ENCODE results near the gene TBC1D7. TPM values are rescaled to one million over a fixed set of nuclear protein-coding genes. Genes with fewer than 3 reads are reported as not detected.

Gene TBC1D7
- total and polyA plus RNA-seq, 8 donors: 18.3 to 38.8 (median 33.6) TPM

- no peak overlapping the region for H3K27ac ChIP-seq
- H3K27me3 ChIP-seq: no peaks in the 10 kb centered on the region
- H3K4me1 ChIP-seq: peaks cover 10 to 35% of the 10 kb centered on the region in 2 donors
- H3K9me3 ChIP-seq: no peaks in the 10 kb centered on the region
- H3K36me3 ChIP-seq: peaks cover 0 to 44% of the 10 kb centered on the region in 2 donors
- H3K4me3 ChIP-seq: no peak overlapping the region
- ATAC-seq (no peak), DNase-seq (no peak)
- intact Hi-C loops (cut with DNase I): no loop called here
- TF ChIP-seq, protein P1, sequence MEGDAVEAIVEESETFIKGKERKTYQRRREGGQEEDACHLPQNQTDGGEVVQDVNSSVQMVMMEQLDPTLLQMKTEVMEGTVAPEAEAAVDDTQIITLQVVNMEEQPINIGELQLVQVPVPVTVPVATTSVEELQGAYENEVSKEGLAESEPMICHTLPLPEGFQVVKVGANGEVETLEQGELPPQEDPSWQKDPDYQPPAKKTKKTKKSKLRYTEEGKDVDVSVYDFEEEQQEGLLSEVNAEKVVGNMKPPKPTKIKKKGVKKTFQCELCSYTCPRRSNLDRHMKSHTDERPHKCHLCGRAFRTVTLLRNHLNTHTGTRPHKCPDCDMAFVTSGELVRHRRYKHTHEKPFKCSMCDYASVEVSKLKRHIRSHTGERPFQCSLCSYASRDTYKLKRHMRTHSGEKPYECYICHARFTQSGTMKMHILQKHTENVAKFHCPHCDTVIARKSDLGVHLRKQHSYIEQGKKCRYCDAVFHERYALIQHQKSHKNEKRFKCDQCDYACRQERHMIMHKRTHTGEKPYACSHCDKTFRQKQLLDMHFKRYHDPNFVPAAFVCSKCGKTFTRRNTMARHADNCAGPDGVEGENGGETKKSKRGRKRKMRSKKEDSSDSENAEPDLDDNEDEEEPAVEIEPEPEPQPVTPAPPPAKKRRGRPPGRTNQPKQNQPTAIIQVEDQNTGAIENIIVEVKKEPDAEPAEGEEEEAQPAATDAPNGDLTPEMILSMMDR (IDR thresholded peaks at IDR 0.05): no peak
These were observed 27.4 kb downstream of the TBC1D7 start for GRCh38 chr6:13300643-13301590.

DNA sequence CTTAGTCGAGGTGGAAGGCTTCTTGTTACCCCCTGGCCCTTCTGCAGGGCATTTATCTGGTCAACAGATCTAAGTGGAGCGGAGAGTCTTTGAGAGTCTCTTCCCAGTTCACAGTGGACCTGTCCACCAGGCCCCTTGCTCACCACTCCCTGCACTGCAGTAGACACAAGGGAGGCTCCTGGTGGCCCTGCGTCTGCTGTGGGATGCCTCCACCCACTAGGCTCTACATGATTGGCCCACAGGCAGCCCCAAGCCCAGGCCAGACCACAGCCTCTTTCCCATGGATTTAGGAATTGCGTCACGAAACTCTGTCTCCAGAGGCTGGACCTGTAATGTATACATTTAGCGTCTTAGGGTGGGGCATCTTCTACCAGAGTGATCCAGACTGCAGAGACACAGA is 28.4 kb downstream of the TBC1D7 start:
- ATAC-seq (no peak), DNase-seq (no peak)
- peaks cover 10 to 37% of the 10 kb centered on the region in 2 donors for H3K4me1 ChIP-seq
- peaks cover 0 to 44% of the 10 kb centered on the region in 2 donors for H3K36me3 ChIP-seq
- TF ChIP-seq, protein P1 (IDR thresholded peaks at IDR 0.05): no peak
- H3K27ac ChIP-seq: no peak overlapping the region
- no peaks in the 10 kb centered on the region for H3K27me3 ChIP-seq
- intact Hi-C loops (cut with DNase I): no loop called here
- no peak overlapping the region for H3K4me3 ChIP-seq
- H3K9me3 ChIP-seq: no peaks in the 10 kb centered on the region

DNA sequence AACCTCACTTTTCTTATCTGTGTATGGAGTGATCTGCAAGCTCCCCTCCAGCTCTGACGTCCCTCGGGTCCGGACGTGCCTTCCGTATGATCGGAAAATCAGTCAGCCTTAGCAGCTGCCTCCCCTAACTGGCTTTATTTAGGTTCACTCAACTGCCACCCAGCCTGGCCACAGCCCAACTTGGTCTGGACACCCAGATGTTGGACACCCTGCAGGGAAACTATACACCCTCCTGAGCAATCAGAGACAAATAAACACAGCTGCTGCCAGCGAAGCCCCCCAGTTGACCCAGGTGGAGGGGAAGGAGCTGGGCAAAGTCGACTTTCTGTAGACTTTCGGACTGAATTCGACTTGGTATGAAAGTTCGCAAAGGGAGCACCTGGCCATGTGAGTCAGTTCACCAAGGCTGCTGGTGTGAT is 28.9 kb downstream of the TBC1D7 start:
- DNase-seq (no peak), ATAC-seq (no peak)
- H3K36me3 ChIP-seq: peaks cover 0 to 44% of the 10 kb centered on the region in 2 donors
- H3K9me3 ChIP-seq: no peaks in the 10 kb centered on the region
- TF ChIP-seq, protein P1 (IDR thresholded peaks at IDR 0.05): no peak
- H3K27ac ChIP-seq: no peak overlapping the region
- peaks cover 10 to 36% of the 10 kb centered on the region in 2 donors for H3K4me1 ChIP-seq
- H3K4me3 ChIP-seq: no peak overlapping the region
- intact Hi-C loops (cut with DNase I): no loop called here
- no peaks in the 10 kb centered on the region for H3K27me3 ChIP-seq

- H3K4me3 ChIP-seq: no peak overlapping the region
- H3K9me3 ChIP-seq: no peaks in the 10 kb centered on the region
- no peak for ATAC-seq
- H3K27me3 ChIP-seq: no peaks in the 10 kb centered on the region
- H3K4me1 ChIP-seq: peaks cover 4 to 27% of the 10 kb centered on the region in 2 donors
- H3K36me3 ChIP-seq: peaks cover 0 to 51% of the 10 kb centered on the region in 2 donors
- H3K27ac ChIP-seq: no peak overlapping the region
- TF ChIP-seq, protein P1 (IDR thresholded peaks at IDR 0.05): no peak
- no peak for DNase-seq
- intact Hi-C loops (cut with DNase I): no loop called here
These were observed 29.9 kb downstream of the TBC1D7 start for GRCh38 chr6:13298446-13298845.

GRCh38 chr6:13297391-13297790 is 30.9 kb downstream of the TBC1D7 start:
- Histone ChIP-seq H3K9me3 (no peaks in the 10 kb centered on the region), H3K27ac (no peak overlapping the region), H3K4me3 (no peak overlapping the region), H3K27me3 (no peaks in the 10 kb centered on the region), H3K36me3 (peaks cover 0 to 61% of the 10 kb centered on the region in 2 donors), H3K4me1 (peaks cover 0 to 16% of the 10 kb centered on the region in 2 donors)
- intact Hi-C loops (cut with DNase I): no loop called here
- ATAC-seq: no peak
- TF ChIP-seq, protein P1 (IDR thresholded peaks at IDR 0.05): no peak
- DNase-seq: no peak

Data from left lung (tissue), 10 donors.